PC-3 (cell line): ENCODE data around the gene TPO. TPM values are rescaled to one million over a fixed set of nuclear protein-coding genes. Genes with fewer than 3 reads are reported as not detected.
"Not testable (repeated sequence)": the region's sequence is repeated elsewhere in the genome, so short reads cannot be mapped to it uniquely, and the experiment has no call there.

Source experiments
- ATAC-seq: fragments of 200-7000 bp; cut with Tn5 transposase; 2 replicates; pipeline ENCODE4 v1.9.1; 2020; ENCODE audit warnings: mild to moderate bottlenecking, moderate library complexity
- BruUV-seq: library from RNA; stranded (reverse); fragments of 400-500 nt; replicated peaks from 2 replicates; lab custom pipeline; 2021; lab: Mats Ljungman, UMichigan
- CTCF ChIA-PET: fragments of 300-600 bp; sonication (Branson Sonifier 250); formaldehyde crosslinking; loops from one replicate; lab custom pipeline; 2022; ENCODE audit warnings: antibody characterized with exemption; lab: Charles Lee
- POLR2A ChIA-PET: fragments of 300-600 bp; sonication (Branson Sonifier 250); formaldehyde crosslinking; loops from one replicate; lab custom pipeline; 2022; ENCODE audit warnings: antibody characterized with exemption; ENCODE audit not compliant: unreplicated experiment; lab: Charles Lee
- DNase-seq: peaks from one replicate; pipeline ENCODE4 v3.0.0-alpha.2; 2015
- H2AFZ ChIP-seq: fragments of 300-600 bp; sonication (generic); 2 replicates; pipeline ENCODE4 v1.6.0; 2016; ENCODE audit warnings: antibody characterized with exemption, low read length
- H3F3A ChIP-seq: fragments of 300-600 bp; sonication (generic); one replicate; pipeline ENCODE4 v1.6.0; 2017; ENCODE audit warnings: antibody characterized with exemption, low read length, control low read depth, mild to moderate bottlenecking; ENCODE audit not compliant: unreplicated experiment
- H3K27ac ChIP-seq: fragments of 300-600 bp; sonication (generic); 2 replicates; pipeline ENCODE4 v1.5.1; 2016; ENCODE audit warnings: mild to moderate bottlenecking, low read length
- H3K27me3 ChIP-seq: fragments of 300-600 bp; sonication (generic); 2 replicates; pipeline ENCODE4 v1.6.1; 2016; ENCODE audit warnings: low read length, mixed read lengths
- H3K36me3 ChIP-seq: fragments of 300-600 bp; sonication (generic); 2 replicates; pipeline ENCODE4 v1.6.1; 2016; ENCODE audit warnings: low read depth, mixed run types, low read length, mixed read lengths
- H3K4me1 ChIP-seq: fragments of 300-600 bp; sonication (generic); 2 replicates; pipeline ENCODE4 v1.5.1; 2016; ENCODE audit warnings: low read length; ENCODE audit not compliant: insufficient read depth
- H3K4me2 ChIP-seq: fragments of 300-600 bp; sonication (generic); 2 replicates; pipeline ENCODE4 v1.6.0; 2016; ENCODE audit warnings: low read length
- H3K4me3 ChIP-seq: fragments of 300-600 bp; sonication (generic); 2 replicates; pipeline ENCODE4 v1.5.1; 2016; ENCODE audit warnings: mild to moderate bottlenecking, low read length, mixed read lengths
- H3K79me2 ChIP-seq: fragments of 300-600 bp; sonication (generic); 2 replicates; pipeline ENCODE4 v1.6.1; 2017; ENCODE audit warnings: low read length, mixed read lengths
- H3K9ac ChIP-seq: fragments of 300-600 bp; sonication (generic); 2 replicates; pipeline ENCODE4 v1.6.0; 2016; ENCODE audit warnings: mild to moderate bottlenecking, low read length
- H3K9me2 ChIP-seq: fragments of 300-600 bp; sonication (generic); replicated peaks from 2 replicates; pipeline ENCODE4 v1.6.1; 2016; ENCODE audit warnings: mixed run types, low read length, mixed read lengths
- H3K9me3 ChIP-seq: fragments of 300-600 bp; sonication (generic); 2 replicates; pipeline ENCODE4 v1.6.1; 2016; ENCODE audit warnings: low read length, mixed read lengths
- H4K20me1 ChIP-seq: fragments of 300-600 bp; sonication (generic); 2 replicates; pipeline ENCODE4 v1.6.1; 2016; ENCODE audit warnings: low read length, mixed read lengths
- CTCF ChIP-seq: fragments of 300-600 bp; sonication (generic); conservative IDR thresholded peaks from 2 replicates; pipeline ENCODE4 v1.5.1; 2017; ENCODE audit warnings: antibody characterized with exemption, low read depth, mild to moderate bottlenecking, low read length
- EZH2 ChIP-seq: fragments of 300-600 bp; sonication (generic); IDR thresholded peaks from one replicate; pipeline ENCODE4 v1.6.1; 2017; ENCODE audit warnings: antibody characterized with exemption, mild to moderate bottlenecking, low read length; ENCODE audit not compliant: unreplicated experiment
- EZH2phosphoT487 ChIP-seq: fragments of 300-600 bp; sonication (generic); IDR thresholded peaks from 2 replicates; pipeline ENCODE4 v1.6.1; 2018; ENCODE audit warnings: mild to moderate bottlenecking, antibody characterized with exemption, low read length, borderline replicate concordance
- intact Hi-C: fragments of 100-400 bp; cut with micrococcal nuclease; formaldehyde crosslinking; loops from 2 replicates; pipeline ENCODE4 v1.9.0; 2023
- total RNA-seq: library from RNA; depleted of rRNA; stranded (reverse); fragments of >200 nt; gene quantifications from 2 replicates; pipeline ENCODE4 v1.2.3, GENCODE V29; 2014

TPO gene
- total RNA-seq, 1 experiment from 2014 or later = not detected

- CTCF ChIA-PET = no interaction called here
- Histone ChIP-seq H4K20me1 (no peaks in the 10 kb centered on the region), H3K36me3 (no peaks in the 10 kb centered on the region), H3K27me3 (no peaks in the 10 kb centered on the region), H2AFZ (no peak overlapping the region), H3K4me1 (peaks cover 30% of the 10 kb centered on the region), H3K27ac (peak overlapping the region; percentile 49), H3K79me2 (no peaks in the 10 kb centered on the region), H3F3A (peaks cover 3% of the 10 kb centered on the region), H3K4me3 (no peak overlapping the region), H3K9me2 (no peaks in the 10 kb centered on the region), H3K9me3 (no peaks in the 10 kb centered on the region), H3K4me2 (peak overlapping the region; percentile 47; the same call in 1 of the 2 replicates), H3K9ac (no peak overlapping the region)
- intact Hi-C loops = no loop called here
- POLR2A ChIA-PET = no interaction called here
- ATAC-seq (no peak), DNase-seq (no peak)
- TF ChIP-seq EZH2phosphoT487 (no peak), EZH2 (no peak), CTCF (no peak)
- BruUV-seq = no TSS peak
Measured at GRCh38 chr2:1577846-1578245, 164.6 kb downstream of the TPO start.

DNA sequence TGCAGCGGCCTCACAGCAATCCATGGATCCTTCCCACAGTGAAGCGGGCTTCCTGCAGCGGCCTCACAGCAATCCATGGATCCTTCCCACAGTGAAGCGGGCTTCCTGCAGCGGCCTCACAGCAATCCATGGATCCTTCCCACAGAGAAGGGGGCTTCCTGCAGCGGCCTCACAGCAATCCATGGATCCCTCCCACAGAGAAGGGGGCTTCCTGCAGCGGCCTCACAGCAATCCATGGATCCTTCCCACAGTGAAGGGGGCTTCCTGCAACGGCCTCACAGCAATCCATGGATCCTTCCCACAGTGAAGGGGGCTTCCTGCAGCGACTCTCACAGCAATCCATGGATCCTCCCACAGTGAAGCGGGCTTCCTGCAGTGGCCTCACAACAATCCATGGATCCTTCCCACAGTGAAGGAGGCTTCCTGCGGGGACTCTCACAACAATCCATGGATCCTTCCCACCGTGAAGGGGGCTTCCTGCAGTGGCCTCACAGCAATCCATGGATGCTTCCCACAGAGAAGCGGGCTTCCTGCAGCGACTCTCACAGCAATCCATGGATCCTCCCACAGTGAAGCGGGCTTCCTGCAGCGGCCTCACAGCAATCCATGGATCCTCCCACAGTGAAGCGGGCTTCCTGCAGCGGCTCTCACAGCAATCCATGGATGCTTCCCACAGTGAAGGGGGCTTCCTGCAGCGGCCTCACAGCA lies 168.1 kb downstream of the TPO start:
- H3K9me2 ChIP-seq, H3K27ac ChIP-seq, ATAC-seq, H3K9ac ChIP-seq, H3K79me2 ChIP-seq, H3F3A ChIP-seq, H3K4me2 ChIP-seq, BruUV-seq, H2AFZ ChIP-seq, H4K20me1 ChIP-seq, H3K4me3 ChIP-seq, POLR2A ChIA-PET, H3K9me3 ChIP-seq, intact Hi-C loops, H3K27me3 ChIP-seq, DNase-seq, H3K36me3 ChIP-seq: not testable (repeated sequence)
- CTCF ChIA-PET = interaction anchor here (0.6 kb wide), 1 partner anchor 8 kb away, joined by 3 read pairs; no protein-coding TSS in a partner anchor
- peaks cover 40% of the 10 kb centered on the region for H3K4me1 ChIP-seq

GRCh38 chr2:1581965-1582625 lies 168.8 kb downstream of the TPO start:
- intact Hi-C loops = no loop called here
- no peak for TF ChIP-seq EZH2
- TF ChIP-seq EZH2phosphoT487 = no peak
- ChIA-PET POLR2A (no interaction called here), CTCF (interaction anchor here (0.6 to 0.7 kb wide), 2 partner anchors 9 to 27 kb away, joined by 3 to 5 read pairs; no protein-coding TSS in a partner anchor)
- DNase-seq (no peak), ATAC-seq (no peak)
- no peaks in the 10 kb centered on the region for H4K20me1 ChIP-seq
- H3K4me1 ChIP-seq = peaks cover 47% of the 10 kb centered on the region
- H3K9me3 ChIP-seq = no peaks in the 10 kb centered on the region
- no peak overlapping the region for H3K27ac ChIP-seq
- no TSS peak for BruUV-seq
- H3K27me3 ChIP-seq = no peaks in the 10 kb centered on the region
- H3K4me2 ChIP-seq = no peak overlapping the region
- no peaks in the 10 kb centered on the region for H3K9me2 ChIP-seq
- H3K36me3 ChIP-seq = no peaks in the 10 kb centered on the region
- no peak overlapping the region for H3K9ac ChIP-seq
- H3K4me3 ChIP-seq = no peak overlapping the region
- H3K79me2 ChIP-seq = no peaks in the 10 kb centered on the region
- H2AFZ ChIP-seq = no peak overlapping the region
- peaks cover 3% of the 10 kb centered on the region for H3F3A ChIP-seq
